Right atrium auricular region (tissue), 2 donors: Measurements from ENCODE around the gene GPR21. TPM values are rescaled to one million over a fixed set of nuclear protein-coding genes. Genes with fewer than 3 reads are reported as not detected.

Experiments used
- DNase-seq: peaks from one replicate; pipeline ENCODE4 v3.0.0-alpha.2; 2019; ENCODE audit warnings: low spot score
- H3K27ac ChIP-seq, 2 donors: fragments of 200-600 bp; sonication (generic); 1 replicate in 1 of 2; 2 replicates in 1 of 2; pipeline ENCODE4 v1.5.1; 2016 to 2019
- H3K27me3 ChIP-seq, 2 donors: fragments of 200-600 bp; sonication (generic); one replicate each; pipeline versions ENCODE4 v1.5.1 to v1.6.0; 2017 to 2019
- H3K36me3 ChIP-seq: fragments of 200-600 bp; sonication (generic); one replicate; pipeline ENCODE4 v1.5.1; 2016
- H3K4me1 ChIP-seq, 2 donors: fragments of 200-600 bp; sonication (generic); one replicate each; pipeline versions ENCODE4 v1.5.1 to v1.6.0; 2017 to 2019
- H3K4me3 ChIP-seq, 2 donors: fragments of 200-600 bp; sonication (generic); 1 replicate in 1 of 2; 2 replicates in 1 of 2; pipeline ENCODE4 v1.5.1; 2017 to 2019; ENCODE audit warnings: mild to moderate bottlenecking in 1 of 2, moderate library complexity in 1 of 2
- H3K9me3 ChIP-seq, 2 donors: fragments of 200-600 bp; sonication (generic); one replicate each; pipeline ENCODE4 v1.5.1; 2019
- CTCF ChIP-seq, 2 donors: fragments of 200-600 bp; sonication (generic); IDR thresholded peaks; one replicate each; pipeline ENCODE4 v1.5.1; 2019; ENCODE audit warnings: antibody characterized with exemption in 2 of 2
- total RNA-seq, 2 donors: library from RNA; depleted of rRNA; stranded (reverse); fragments of >200 nt; gene quantifications; one replicate each; pipeline ENCODE4 v1.1.0, GENCODE V29; 2016

The GPR21 gene
- total RNA-seq, 2 donors from 2014 or later: 1.4 TPM; not detected in 1

GRCh38 chr9:123034881-123035510 is 1.5 kb downstream of the GPR21 start:
- DNase-seq: no peak
- H3K9me3 ChIP-seq: no peaks in the 10 kb centered on the region
- peaks cover under 1% of the 10 kb centered on the region for H3K36me3 ChIP-seq
- no peaks in the 10 kb centered on the region for H3K27me3 ChIP-seq
- H3K4me1 ChIP-seq: peaks cover 0 to 13% of the 10 kb centered on the region in 2 donors
- H3K27ac ChIP-seq: peak overlapping the region; percentile 15 to 46
- TF ChIP-seq CTCF (IDR thresholded peaks at IDR 0.05): no peak
- H3K4me3 ChIP-seq: peak overlapping the region; percentile 18 to 35

- H3K9me3 ChIP-seq: no peaks in the 10 kb centered on the region
- H3K36me3 ChIP-seq: no peaks in the 10 kb centered on the region
- no peak overlapping the region for H3K4me3 ChIP-seq
- DNase-seq: no peak
- TF ChIP-seq CTCF (IDR thresholded peaks at IDR 0.05): no peak
- no peaks in the 10 kb centered on the region for H3K27me3 ChIP-seq
- peaks cover 0 to 13% of the 10 kb centered on the region in 2 donors for H3K4me1 ChIP-seq
- H3K27ac ChIP-seq: peak overlapping the region in 1 of 2 donors; percentile 46
These were observed 2.3 kb downstream of the GPR21 start for GRCh38 chr9:123035791-123036190.

- no peak for DNase-seq
- H3K27ac ChIP-seq: peak overlapping the region; percentile 2 to 46
- no peaks in the 10 kb centered on the region for H3K36me3 ChIP-seq
- no peaks in the 10 kb centered on the region for H3K9me3 ChIP-seq
- H3K4me1 ChIP-seq: peaks cover 0 to 13% of the 10 kb centered on the region in 2 donors
- no peak overlapping the region for H3K4me3 ChIP-seq
- TF ChIP-seq CTCF (IDR thresholded peaks at IDR 0.05): no peak
- no peaks in the 10 kb centered on the region for H3K27me3 ChIP-seq
These were observed 3.6 kb downstream of the GPR21 start for GRCh38 chr9:123036893-123037545.

GRCh38 chr9:123039617-123040219 is 6.3 kb downstream of the GPR21 start:
- H3K4me1 ChIP-seq: peaks cover 0 to 6% of the 10 kb centered on the region in 2 donors

GRCh38 chr9:123040801-123041200 is 7.3 kb downstream of the GPR21 start:
- no peaks in the 10 kb centered on the region for H3K36me3 ChIP-seq
- no peaks in the 10 kb centered on the region for H3K27me3 ChIP-seq
- H3K9me3 ChIP-seq: no peaks in the 10 kb centered on the region
- H3K27ac ChIP-seq: no peak overlapping the region
- H3K4me3 ChIP-seq: no peak overlapping the region
- peaks cover 0 to 6% of the 10 kb centered on the region in 2 donors for H3K4me1 ChIP-seq
- no peak for TF ChIP-seq CTCF (IDR thresholded peaks at IDR 0.05)
- DNase-seq: no peak

More at GRCh38 chr9:123039617-123040219, 6.3 kb downstream of the GPR21 start:
- no peak for DNase-seq
- Histone ChIP-seq H3K9me3 (no peaks in the 10 kb centered on the region), H3K27me3 (no peaks in the 10 kb centered on the region), H3K27ac (no peak overlapping the region), H3K4me3 (no peak overlapping the region), H3K36me3 (no peaks in the 10 kb centered on the region)
- TF ChIP-seq CTCF (IDR thresholded peaks at IDR 0.05): no peak
